K562 (cell line): Measurements from ENCODE around the gene FAM83F. TPM values are rescaled to one million over a fixed set of nuclear protein-coding genes. Genes with fewer than 3 reads are reported as not detected.

Experiments used
- ATAC-seq: fragments of 200-7000 bp; cut with Tn5 transposase; 3 replicates; pipeline ENCODE4 v1.9.1; 2020; ENCODE audit warnings: moderate library complexity
- BruUV-seq: library from RNA; stranded (reverse); fragments of 400-500 nt; replicated peaks from 2 replicates; lab custom pipeline; 2021; lab: Mats Ljungman, UMichigan
- CTCF ChIA-PET: fragments of 300-600 bp; formaldehyde crosslinking; extraction: SDS; loops from one replicate; lab custom pipeline; 2021; ENCODE audit warnings: low intra/inter-chr PET ratio; lab: Yijun Ruan, JAX
- POLR2A ChIA-PET: fragments of 300-600, 350-650 bp; sonication (Branson Sonifier 250); formaldehyde crosslinking; extraction: SDS; loops from one replicate; lab custom pipeline; 2021; ENCODE audit warnings: antibody characterized with exemption, inconsistent platforms; lab: Yijun Ruan, JAX
- DNase-seq, 4 experiments: peaks; one replicate each; pipeline versions ENCODE4 v3.0.0 to v3.0.0-alpha.2; 2011 to 2018; ENCODE audit warnings: low spot score in 3 of 4, mixed read lengths in 3 of 4; ENCODE audit errors: extremely low read depth in 1 of 4
- FAIRE-seq: peaks from 2 replicates; lab custom pipeline; 2011; peaks lifted over from hg19 to GRCh38; lab: Jason Lieb, UNC
- H2AFZ ChIP-seq: 2 replicates; pipeline ENCODE4 v1.6.0; 2011; ENCODE audit warnings: low read depth, low read length, control low read depth, inconsistent platforms
- H3K27ac ChIP-seq: fragments of 200-600 bp; 3 replicates; pipeline ENCODE4 v1.8.0; 2011; ENCODE audit warnings: low read depth, mild to moderate bottlenecking, control low read depth, inconsistent platforms, low read length, moderate library complexity, mixed read lengths; ENCODE audit errors: extremely low read depth
- H3K27me3 ChIP-seq, 2 experiments: fragments of 300-600 bp in 1 of 2; 2 replicates in 1 of 2; 3 replicates in 1 of 2; pipeline versions ENCODE4 v1.6.0 to v1.8.0; 2011; ENCODE audit warnings: inconsistent platforms in 2 of 2, low read length in 2 of 2, mild to moderate bottlenecking in 1 of 2, mixed read lengths in 1 of 2, moderate library complexity in 1 of 2; ENCODE audit not compliant: control insufficient read depth in 2 of 2, insufficient read depth in 2 of 2
- H3K36me3 ChIP-seq: fragments of 300-600 bp; 3 replicates; pipeline ENCODE4 v1.8.0; 2011; ENCODE audit warnings: mild to moderate bottlenecking, low read length, inconsistent platforms; ENCODE audit not compliant: control insufficient read depth, insufficient read depth
- H3K4me1 ChIP-seq, 2 experiments: fragments of 200-600 bp in 1 of 2; replicated peaks in 1 of 2; 2 replicates in 1 of 2; 3 replicates in 1 of 2; pipeline versions ENCODE4 v1.5.1 to v1.8.0; 2011; ENCODE audit warnings: inconsistent platforms in 2 of 2, low read length in 2 of 2, mild to moderate bottlenecking in 1 of 2, mixed read lengths in 1 of 2, moderate library complexity in 1 of 2; ENCODE audit not compliant: control insufficient read depth in 2 of 2, insufficient read depth in 2 of 2
- H3K4me2 ChIP-seq: 2 replicates; pipeline ENCODE4 v1.6.1; 2011; ENCODE audit warnings: low read length, control low read depth, inconsistent platforms, mixed read lengths; ENCODE audit not compliant: insufficient read depth
- H3K4me3 ChIP-seq: fragments of 200-600 bp; sonication (generic), shearing (Covaris generic); 2 replicates; pipeline ENCODE4 v1.5.1; 2016; ENCODE audit warnings: control low read depth, inconsistent platforms
- H3K79me2 ChIP-seq: fragments of 200-600 bp; 3 replicates; pipeline ENCODE4 v1.8.0; 2011; ENCODE audit warnings: low read length, inconsistent platforms; ENCODE audit not compliant: control insufficient read depth, insufficient read depth
- H3K9ac ChIP-seq, 2 experiments: 2 replicates each; pipeline versions ENCODE4 v1.6.0 to v1.6.1; 2011; ENCODE audit warnings: low read depth in 2 of 2, low read length in 2 of 2, control low read depth in 1 of 2, inconsistent platforms in 1 of 2, mild to moderate bottlenecking in 1 of 2, mixed read lengths in 1 of 2; ENCODE audit not compliant: insufficient read depth in 1 of 2
- H3K9me1 ChIP-seq: one replicate; pipeline ENCODE4 v1.6.0; 2011; ENCODE audit warnings: inconsistent platforms, mild to moderate bottlenecking, low read length, moderate library complexity; ENCODE audit not compliant: control insufficient read depth, insufficient read depth
- H3K9me3 ChIP-seq: replicated peaks from 2 replicates; pipeline ENCODE4 v1.5.1; 2011; ENCODE audit warnings: low read depth, low read length, inconsistent platforms; ENCODE audit not compliant: control insufficient read depth, insufficient read depth
- H4K20me1 ChIP-seq: replicated peaks from 2 replicates; pipeline ENCODE4 v1.6.1; 2011; ENCODE audit warnings: low read length, inconsistent platforms, mixed read lengths; ENCODE audit not compliant: control insufficient read depth, insufficient read depth
- EHMT2 ChIP-seq: fragments of 450-650 bp; IDR thresholded peaks from 2 replicates; pipeline ENCODE4 v1.6.1; 2018; ENCODE audit warnings: antibody characterized with exemption
- ESRRA ChIP-seq: fragments of 450-650 bp; IDR thresholded peaks from 2 replicates; pipeline ENCODE4 v1.6.1; 2014; ENCODE audit warnings: low read depth, mild to moderate bottlenecking, moderate library complexity, borderline replicate concordance
- HDAC3 ChIP-seq: fragments of 450-650 bp; IDR thresholded peaks from 2 replicates; pipeline ENCODE4 v1.6.1; 2018; ENCODE audit warnings: borderline replicate concordance, mild to moderate bottlenecking, moderate library complexity; ENCODE audit not compliant: partially characterized antibody
- IRF2 ChIP-seq: sonication (generic); formaldehyde crosslinking; IDR thresholded peaks from 2 replicates; pipeline ENCODE4 v1.8.1; 2022; ENCODE audit warnings: mild to moderate bottlenecking, missing genetic modification reagents
- KDM1A ChIP-seq, 2 experiments: fragments of 450-650 bp; IDR thresholded peaks; 2 replicates each; pipeline ENCODE4 v1.6.1; 2016; ENCODE audit warnings: mild to moderate bottlenecking in 2 of 2
- LARP7 ChIP-seq: fragments of 450-650 bp; IDR thresholded peaks from 2 replicates; pipeline ENCODE4 v1.6.1; 2016
- SETDB1 ChIP-seq: IDR thresholded peaks from one replicate; pipeline ENCODE4 v1.6.1; 2012; ENCODE audit warnings: low read length, control low read depth, inconsistent platforms
- YY1 ChIP-seq, 3 experiments: IDR thresholded peaks; 2 replicates each; pipeline ENCODE4 v1.6.1; 2011; ENCODE audit warnings: low read length in 2 of 3, mild to moderate bottlenecking in 2 of 3, moderate library complexity in 2 of 3, borderline replicate concordance in 1 of 3, control low read depth in 1 of 3, low read depth in 1 of 3; ENCODE audit not compliant: insufficient read depth in 3 of 3, insufficient replicate concordance in 2 of 3, control insufficient read depth in 1 of 3, insufficient read length in 1 of 3; ENCODE audit errors: extremely low read depth in 1 of 3
- ZNF778 ChIP-seq: fragments of 450-650 bp; formaldehyde crosslinking; IDR thresholded peaks from 2 replicates; pipeline ENCODE4 v1.4.0; 2020; ENCODE audit warnings: mild to moderate bottlenecking, moderate library complexity
- WGBS: fragments of 100-300 bp; shearing (Covaris generic); methylation state at CpG from one replicate; pipeline ENCODE4 v1.1.6; 2016; ENCODE audit warnings: low coverage, mixed read lengths; ENCODE audit not compliant: insufficient coverage; ENCODE audit errors: missing lambda C conversion rate; 5-methylcytosine and 5-hydroxymethylcytosine counted together
- in situ Hi-C: fragments of 300-500 bp; cut with MboI; formaldehyde crosslinking; loops from 4 replicates; pipeline ENCODE4 v1.15.0; 2018; ENCODE audit warnings: inconsistent platforms, mixed read lengths
- intact Hi-C: fragments of 100-400 bp; cut with micrococcal nuclease; formaldehyde crosslinking; loops from 2 replicates; pipeline ENCODE4 v1.14.2; 2022
- polyA plus RNA-seq, 8 experiments: library from polyadenylated mRNA; depleted of rRNA in 4 of 8; stranded (reverse) in 5 of 8; unstranded in 3 of 8; fragments of >200 nt; fragmentation: Nextera tagmentation in 2 of 8; fragmentation: Illumina TruSeq in 1 of 8; extraction: Ambion mirVana in 2 of 8; extraction: Trizol in 1 of 8; gene quantifications; 2 replicates each; pipeline versions ENCODE4 v1.2.1 to v1.2.3, GENCODE V29; 2011 to 2014; ENCODE audit warnings: inconsistent platforms in 1 of 8, missing spikeins in 1 of 8
- total RNA-seq, 7 experiments: library from RNA; depleted of rRNA in 6 of 7; stranded (reverse); fragments of >200 nt in 6 of 7; fragmentation: Illumina TruSeq in 2 of 7; extraction: Trizol in 2 of 7; gene quantifications; 2 replicates each; pipeline versions ENCODE4 v1.2.1 to v1.2.3, GENCODE V29; 2011 to 2021; ENCODE audit warnings: low replicate concordance in 1 of 7
- TF ChIP-seq, protein P1 (sequence below), 3 experiments: fragments of 200-800 bp in 1 of 3; fragments of 250-450 bp in 1 of 3; fragments of 450-650 bp in 1 of 3; sonication (Bioruptor Pico) in 1 of 3; sonication (Bioruptor generic) in 1 of 3; formaldehyde crosslinking in 1 of 3; IDR thresholded peaks; 2 replicates each; pipeline versions ENCODE4 v1.6.1 to v1.8.0; 2016 to 2022; ENCODE audit warnings: mild to moderate bottlenecking in 2 of 3, missing genetic modification characterization in 2 of 3, missing compliant biosample characterization in 1 of 3, moderate library complexity in 1 of 3
- TF ChIP-seq, protein P2 (sequence below): sonication (generic); formaldehyde crosslinking; IDR thresholded peaks from 2 replicates; pipeline ENCODE4 v1.9.0; 2022; ENCODE audit warnings: mild to moderate bottlenecking, missing genetic modification reagents
- TF ChIP-seq, protein P3 (sequence below): sonication (generic); formaldehyde crosslinking; IDR thresholded peaks from 2 replicates; pipeline ENCODE4 v1.8.1; 2023; ENCODE audit warnings: mild to moderate bottlenecking, missing genetic modification reagents

Gene FAM83F
- total and polyA plus RNA-seq, 9 of the 15 experiments (the other 6 are each of a cell fraction or from before 2014, with no cell fraction given) = under 0.01 to 0.13 (median 0.04) TPM; not detected in 1

DNA sequence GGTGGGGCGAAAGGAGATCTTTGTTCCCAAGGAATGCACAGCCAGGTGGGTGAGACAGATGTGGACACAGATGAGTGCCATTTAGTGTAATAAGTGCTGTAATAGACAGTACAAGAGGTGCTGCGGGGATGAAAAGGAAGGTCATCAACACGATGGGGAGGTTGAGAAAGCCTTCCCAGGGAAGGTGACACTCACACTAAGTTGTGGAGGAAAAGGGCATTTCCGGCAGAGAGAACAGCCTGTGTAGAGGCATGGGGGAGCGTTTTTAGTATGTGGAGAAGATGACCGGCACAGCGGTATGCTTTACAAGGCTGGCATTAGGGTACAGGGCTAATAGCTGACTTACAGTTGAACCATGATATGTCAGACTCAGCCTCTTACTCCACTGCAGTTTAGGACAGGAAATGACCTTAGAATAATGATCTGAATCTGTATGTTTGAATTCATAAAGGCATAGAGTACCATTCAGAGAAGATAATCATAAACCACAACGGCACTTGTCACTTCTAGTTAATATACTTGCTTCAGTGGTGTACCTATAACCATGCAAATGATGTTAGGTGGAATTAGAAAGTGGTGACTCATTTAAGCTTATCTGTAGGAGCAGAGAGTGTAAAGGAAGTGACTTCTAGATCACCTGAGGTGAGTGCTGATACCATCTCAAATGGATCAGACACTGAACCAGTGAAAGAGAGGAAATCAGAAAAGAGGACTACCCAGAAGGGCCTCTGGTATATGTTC is 60.6 kb downstream of the FAM83F start (continued):
- TF ChIP-seq LARP7 = no peak

DNA sequence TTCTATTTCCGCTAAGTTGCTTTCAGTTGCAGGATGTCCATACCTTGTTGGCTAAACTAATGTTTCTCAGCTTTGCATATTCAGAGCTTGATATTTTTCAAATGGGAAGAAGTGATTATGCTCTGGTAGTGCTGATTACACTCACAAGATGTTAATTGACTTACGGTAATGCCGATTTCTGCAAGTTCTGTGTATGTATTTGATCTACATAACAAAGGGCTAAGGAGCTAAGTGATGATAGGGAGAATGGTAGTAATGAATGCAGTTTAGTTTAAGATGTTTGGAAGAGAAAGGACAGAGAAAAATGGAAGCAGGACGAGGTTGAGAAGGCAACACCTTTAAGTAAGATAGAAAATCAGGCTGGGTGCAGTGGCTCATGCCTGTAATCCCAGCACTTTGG is 61.4 kb downstream of the FAM83F start:
- POLR2A ChIA-PET = interaction anchor here (1.0 to 3.6 kb wide), 2 partner anchors 10 to 12 kb away, joined by 4 to 25 read pairs; no protein-coding TSS in a partner anchor
- intact Hi-C loops (loop anchor here (5.0 kb wide), 1 partner anchor 121 kb away; the partner anchor contains the start of gene TNRC6B), in situ Hi-C loops (no loop called here)
- no peak overlapping the region for H3K9ac ChIP-seq
- no peak overlapping the region for H2AFZ ChIP-seq
- peak overlapping the region; percentile 66; the same call in 1 of the 3 replicates for H3K27ac ChIP-seq
- no peaks in the 10 kb centered on the region for H3K36me3 ChIP-seq
- peak overlapping the region; percentile 61; the same call in 1 of the 2 replicates for H3K4me2 ChIP-seq
- DNase-seq (no peak), FAIRE-seq (peak; percentile 61), ATAC-seq (no peak)
- no peaks in the 10 kb centered on the region for H3K27me3 ChIP-seq
- H3K9me1 ChIP-seq = no peaks in the 10 kb centered on the region
- CTCF ChIA-PET = interaction anchor here (0.6 kb wide), 1 partner anchor 1184 kb away, joined by 4 read pairs; the partner anchor contains the start of gene CBX6
- H4K20me1 ChIP-seq = peaks cover 9% of the 10 kb centered on the region
- no peaks in the 10 kb centered on the region for H3K9me3 ChIP-seq
- peaks cover 19 to 42% of the 10 kb centered on the region in 2 experiments for H3K4me1 ChIP-seq
- WGBS = 19% methylated on average over 4 of the region's 4 CpGs
- peaks cover 29% of the 10 kb centered on the region for H3K79me2 ChIP-seq
- no TSS peak for BruUV-seq
- no peak overlapping the region for H3K4me3 ChIP-seq
- no peak for TF ChIP-seq YY1 (IDR thresholded peaks at IDR 0.05; ENCODE audit: borderline replicate concordance in 1 of 3, control insufficient read depth in 1 of 3, extremely low read depth in 1 of 3, insufficient read depth in 3 of 3, insufficient read length in 1 of 3, insufficient replicate concordance in 2 of 3, low read depth in 1 of 3, low read length in 2 of 3)
- TF ChIP-seq SETDB1 = no peak
- TF ChIP-seq HDAC3 = no peak
- no peak for TF ChIP-seq IRF2 (CRISPR knock-in tag)
- TF ChIP-seq, protein P1, sequence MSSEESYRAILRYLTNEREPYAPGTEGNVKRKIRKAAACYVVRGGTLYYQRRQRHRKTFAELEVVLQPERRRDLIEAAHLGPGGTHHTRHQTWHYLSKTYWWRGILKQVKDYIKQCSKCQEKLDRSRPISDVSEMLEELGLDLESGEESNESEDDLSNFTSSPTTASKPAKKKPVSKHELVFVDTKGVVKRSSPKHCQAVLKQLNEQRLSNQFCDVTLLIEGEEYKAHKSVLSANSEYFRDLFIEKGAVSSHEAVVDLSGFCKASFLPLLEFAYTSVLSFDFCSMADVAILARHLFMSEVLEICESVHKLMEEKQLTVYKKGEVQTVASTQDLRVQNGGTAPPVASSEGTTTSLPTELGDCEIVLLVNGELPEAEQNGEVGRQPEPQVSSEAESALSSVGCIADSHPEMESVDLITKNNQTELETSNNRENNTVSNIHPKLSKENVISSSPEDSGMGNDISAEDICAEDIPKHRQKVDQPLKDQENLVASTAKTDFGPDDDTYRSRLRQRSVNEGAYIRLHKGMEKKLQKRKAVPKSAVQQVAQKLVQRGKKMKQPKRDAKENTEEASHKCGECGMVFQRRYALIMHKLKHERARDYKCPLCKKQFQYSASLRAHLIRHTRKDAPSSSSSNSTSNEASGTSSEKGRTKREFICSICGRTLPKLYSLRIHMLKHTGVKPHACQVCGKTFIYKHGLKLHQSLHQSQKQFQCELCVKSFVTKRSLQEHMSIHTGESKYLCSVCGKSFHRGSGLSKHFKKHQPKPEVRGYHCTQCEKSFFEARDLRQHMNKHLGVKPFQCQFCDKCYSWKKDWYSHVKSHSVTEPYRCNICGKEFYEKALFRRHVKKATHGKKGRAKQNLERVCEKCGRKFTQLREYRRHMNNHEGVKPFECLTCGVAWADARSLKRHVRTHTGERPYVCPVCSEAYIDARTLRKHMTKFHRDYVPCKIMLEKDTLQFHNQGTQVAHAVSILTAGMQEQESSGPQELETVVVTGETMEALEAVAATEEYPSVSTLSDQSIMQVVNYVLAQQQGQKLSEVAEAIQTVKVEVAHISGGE (CRISPR knock-in tag; IDR thresholded peaks at IDR 0.05) = 0 out of 6 replicates have a peak, but pooled peaks of 1 of the 3 experiments have one; percentile 19
- 0 out of 4 replicates have a peak, but pooled peaks of 1 of the 2 experiments have one; percentile 7 for TF ChIP-seq KDM1A (IDR thresholded peaks at IDR 0.05)
- no peak for TF ChIP-seq ESRRA
- TF ChIP-seq ZNF778 (CRISPR knock-in tag) = no peak
- TF ChIP-seq EHMT2 = no peak
- TF ChIP-seq, protein P2, sequence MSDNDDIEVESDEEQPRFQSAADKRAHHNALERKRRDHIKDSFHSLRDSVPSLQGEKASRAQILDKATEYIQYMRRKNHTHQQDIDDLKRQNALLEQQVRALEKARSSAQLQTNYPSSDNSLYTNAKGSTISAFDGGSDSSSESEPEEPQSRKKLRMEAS (CRISPR knock-in tag) = no peak
- TF ChIP-seq, protein P3, sequence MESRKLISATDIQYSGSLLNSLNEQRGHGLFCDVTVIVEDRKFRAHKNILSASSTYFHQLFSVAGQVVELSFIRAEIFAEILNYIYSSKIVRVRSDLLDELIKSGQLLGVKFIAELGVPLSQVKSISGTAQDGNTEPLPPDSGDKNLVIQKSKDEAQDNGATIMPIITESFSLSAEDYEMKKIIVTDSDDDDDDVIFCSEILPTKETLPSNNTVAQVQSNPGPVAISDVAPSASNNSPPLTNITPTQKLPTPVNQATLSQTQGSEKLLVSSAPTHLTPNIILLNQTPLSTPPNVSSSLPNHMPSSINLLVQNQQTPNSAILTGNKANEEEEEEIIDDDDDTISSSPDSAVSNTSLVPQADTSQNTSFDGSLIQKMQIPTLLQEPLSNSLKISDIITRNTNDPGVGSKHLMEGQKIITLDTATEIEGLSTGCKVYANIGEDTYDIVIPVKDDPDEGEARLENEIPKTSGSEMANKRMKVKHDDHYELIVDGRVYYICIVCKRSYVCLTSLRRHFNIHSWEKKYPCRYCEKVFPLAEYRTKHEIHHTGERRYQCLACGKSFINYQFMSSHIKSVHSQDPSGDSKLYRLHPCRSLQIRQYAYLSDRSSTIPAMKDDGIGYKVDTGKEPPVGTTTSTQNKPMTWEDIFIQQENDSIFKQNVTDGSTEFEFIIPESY (CRISPR knock-in tag) = 0 out of 2 replicates have a peak, but pooled peaks have one; percentile 19
